PFSK-1 (cell line): Measurements from ENCODE around the gene KCNQ1.

Experiments
- POLR2AphosphoS5 ChIP-seq: IDR thresholded peaks from 2 replicates; pipeline ENCODE4 v1.6.1; 2012; ENCODE audit warnings: low read depth, mild to moderate bottlenecking, control low read depth, low read length, moderate library complexity
- SIN3A ChIP-seq: IDR thresholded peaks from 2 replicates; pipeline ENCODE4 v1.6.1; 2012; ENCODE audit warnings: mild to moderate bottlenecking, low read length, moderate library complexity, borderline replicate concordance; ENCODE audit not compliant: insufficient read depth
- TAF1 ChIP-seq: IDR thresholded peaks from 2 replicates; pipeline ENCODE4 v1.6.1; 2012; ENCODE audit warnings: low read length, control low read depth, borderline replicate concordance; ENCODE audit not compliant: insufficient read depth

DNA sequence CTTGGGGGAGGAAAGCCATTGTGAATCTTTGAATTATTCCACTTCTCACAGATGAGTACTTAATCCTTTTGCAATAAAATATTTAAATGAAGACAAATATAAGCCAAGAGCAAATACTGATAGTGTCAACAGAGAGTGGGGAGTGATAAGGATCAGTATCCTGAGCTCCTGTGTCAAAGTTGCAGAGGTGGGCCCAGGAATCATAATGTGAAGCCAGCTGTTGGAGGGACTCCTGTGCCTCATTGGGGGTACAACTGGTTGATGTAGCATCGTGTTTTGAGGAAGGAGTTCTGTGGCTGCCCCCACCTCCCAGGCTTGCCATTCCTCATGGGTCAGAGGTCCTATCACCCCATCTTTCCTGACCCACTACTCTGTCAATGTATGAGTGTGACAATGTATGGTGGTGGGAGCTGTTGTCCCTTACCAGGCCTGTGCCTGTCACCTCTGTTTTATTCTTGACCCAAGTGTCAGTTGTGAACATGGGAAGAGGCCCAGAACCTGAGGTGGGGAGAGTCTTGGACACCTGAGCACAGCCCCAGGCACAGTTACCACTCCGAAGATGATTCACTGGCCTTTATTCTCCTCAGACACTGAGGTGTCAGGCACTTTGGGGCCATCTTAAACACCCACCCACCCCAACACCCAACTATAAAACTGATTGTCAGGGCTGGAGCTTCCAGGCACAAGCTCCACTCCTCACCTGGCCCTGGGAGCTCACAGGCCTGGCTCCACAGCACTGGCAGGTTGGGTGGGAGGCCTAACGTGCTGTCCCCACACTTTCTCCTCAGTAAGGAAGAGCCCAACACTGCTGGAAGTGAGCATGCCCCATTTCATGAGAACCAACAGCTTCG, 216.6 kb downstream of the KCNQ1 start:
- TF ChIP-seq SIN3A = no peak
- TF ChIP-seq POLR2AphosphoS5 = no peak
- TF ChIP-seq TAF1 = no peak
